Measurements from ENCODE around the gene SPEM2. TPM values are rescaled to one million over a fixed set of nuclear protein-coding genes. Genes with fewer than 3 reads are reported as not detected.

The SPEM2 gene
- total RNA-seq, 2 experiments from 2014 or later: not detected

DNA sequence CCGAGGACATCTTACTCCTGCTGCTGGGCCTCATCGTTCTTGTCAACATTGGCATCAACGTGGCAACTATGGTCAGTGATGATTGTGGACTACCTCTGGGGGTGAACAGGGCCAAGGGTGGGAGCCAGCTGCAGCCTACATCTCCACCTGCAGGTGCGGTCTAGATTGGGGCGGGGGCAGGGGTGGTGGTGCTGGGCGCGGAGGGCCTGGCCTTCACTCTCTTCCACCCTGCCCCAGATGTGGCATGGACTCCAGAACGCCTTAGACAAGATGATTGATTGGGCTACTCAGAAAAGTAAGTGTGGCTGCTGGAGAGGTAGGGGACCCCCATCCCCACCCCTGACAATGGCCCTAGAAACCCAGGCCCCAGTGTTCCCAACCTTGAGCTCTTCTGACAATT, 340 bp downstream of the SPEM2 start:
- Mint-ChIP-seq H3K27me3 (no peaks in the 10 kb centered on the region), H3K4me1 (ENCODE audit: low read depth) (no peaks in the 10 kb centered on the region), H3K36me3 (ENCODE audit: low read depth) (no peaks in the 10 kb centered on the region), H3K9me3 (no peaks in the 10 kb centered on the region), H3K27ac (no peak overlapping the region), H3K4me3 (no peak overlapping the region)
- ATAC-seq (no peak), DNase-seq (no peak)
- CTCF ChIA-PET: interaction anchor here (1.5 kb wide), 1 partner anchor 11 kb away, joined by 5 read pairs; no protein-coding TSS in a partner anchor
- POLR2A ChIA-PET: interaction anchor here (0.6 kb wide), 1 partner anchor 14 kb away, joined by 3 read pairs; no protein-coding TSS in a partner anchor
- intact Hi-C loops (cut with micrococcal nuclease): no loop called here
- TF ChIP-seq, protein P1, sequence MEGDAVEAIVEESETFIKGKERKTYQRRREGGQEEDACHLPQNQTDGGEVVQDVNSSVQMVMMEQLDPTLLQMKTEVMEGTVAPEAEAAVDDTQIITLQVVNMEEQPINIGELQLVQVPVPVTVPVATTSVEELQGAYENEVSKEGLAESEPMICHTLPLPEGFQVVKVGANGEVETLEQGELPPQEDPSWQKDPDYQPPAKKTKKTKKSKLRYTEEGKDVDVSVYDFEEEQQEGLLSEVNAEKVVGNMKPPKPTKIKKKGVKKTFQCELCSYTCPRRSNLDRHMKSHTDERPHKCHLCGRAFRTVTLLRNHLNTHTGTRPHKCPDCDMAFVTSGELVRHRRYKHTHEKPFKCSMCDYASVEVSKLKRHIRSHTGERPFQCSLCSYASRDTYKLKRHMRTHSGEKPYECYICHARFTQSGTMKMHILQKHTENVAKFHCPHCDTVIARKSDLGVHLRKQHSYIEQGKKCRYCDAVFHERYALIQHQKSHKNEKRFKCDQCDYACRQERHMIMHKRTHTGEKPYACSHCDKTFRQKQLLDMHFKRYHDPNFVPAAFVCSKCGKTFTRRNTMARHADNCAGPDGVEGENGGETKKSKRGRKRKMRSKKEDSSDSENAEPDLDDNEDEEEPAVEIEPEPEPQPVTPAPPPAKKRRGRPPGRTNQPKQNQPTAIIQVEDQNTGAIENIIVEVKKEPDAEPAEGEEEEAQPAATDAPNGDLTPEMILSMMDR (IDR thresholded peaks at IDR 0.05): no peak

DNA sequence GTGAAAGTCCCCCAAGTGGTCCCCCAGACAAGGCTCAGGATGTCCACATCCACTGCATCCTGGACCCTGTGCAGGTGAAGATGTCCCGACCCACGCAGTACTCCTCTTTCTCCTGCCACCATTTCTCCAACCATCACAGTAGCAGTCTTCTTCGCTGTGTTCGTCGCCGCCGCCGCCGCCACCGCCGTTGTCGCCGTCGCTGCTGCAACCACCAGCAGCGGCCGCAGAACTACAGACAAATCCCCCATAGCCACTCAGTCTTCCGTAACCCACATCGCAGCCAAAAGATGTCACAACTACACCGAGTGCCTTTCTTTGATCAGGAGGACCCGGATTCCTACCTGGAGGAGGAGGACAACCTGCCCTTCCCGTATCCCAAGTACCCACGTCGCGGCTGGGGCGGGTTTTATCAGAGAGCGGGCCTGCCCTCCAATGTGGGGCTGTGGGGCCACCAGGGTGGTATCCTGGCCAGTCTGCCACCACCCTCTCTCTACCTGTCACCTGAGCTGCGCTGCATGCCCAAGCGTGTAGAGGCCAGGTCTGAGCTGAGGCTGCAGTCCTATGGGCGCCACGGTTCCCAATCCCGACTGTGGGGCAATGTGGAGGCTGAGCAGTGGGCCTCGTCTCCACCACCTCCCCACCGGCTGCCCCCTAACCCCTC, 917 bp downstream of the SPEM2 start:
- no peak overlapping the region for H3K4me3 Mint-ChIP-seq
- no peak for DNase-seq
- H3K27me3 Mint-ChIP-seq: no peaks in the 10 kb centered on the region
- TF ChIP-seq, protein P1 (IDR thresholded peaks at IDR 0.05): no peak
- no peaks in the 10 kb centered on the region for H3K4me1 Mint-ChIP-seq (ENCODE audit: low read depth)
- H3K27ac Mint-ChIP-seq: no peak overlapping the region
- H3K9me3 Mint-ChIP-seq: no peaks in the 10 kb centered on the region
- POLR2A ChIA-PET: interaction anchor here (1.0 kb wide), 1 partner anchor 13 kb away, joined by 3 read pairs; the partner anchor contains the start of gene FGF11
- no peak for ATAC-seq
- CTCF ChIA-PET: interaction anchor here (1.0 kb wide), 1 partner anchor 69 kb away, joined by 4 read pairs; no protein-coding TSS in a partner anchor
- intact Hi-C loops (cut with micrococcal nuclease): no loop called here
- no peaks in the 10 kb centered on the region for H3K36me3 Mint-ChIP-seq (ENCODE audit: low read depth)

DNA sequence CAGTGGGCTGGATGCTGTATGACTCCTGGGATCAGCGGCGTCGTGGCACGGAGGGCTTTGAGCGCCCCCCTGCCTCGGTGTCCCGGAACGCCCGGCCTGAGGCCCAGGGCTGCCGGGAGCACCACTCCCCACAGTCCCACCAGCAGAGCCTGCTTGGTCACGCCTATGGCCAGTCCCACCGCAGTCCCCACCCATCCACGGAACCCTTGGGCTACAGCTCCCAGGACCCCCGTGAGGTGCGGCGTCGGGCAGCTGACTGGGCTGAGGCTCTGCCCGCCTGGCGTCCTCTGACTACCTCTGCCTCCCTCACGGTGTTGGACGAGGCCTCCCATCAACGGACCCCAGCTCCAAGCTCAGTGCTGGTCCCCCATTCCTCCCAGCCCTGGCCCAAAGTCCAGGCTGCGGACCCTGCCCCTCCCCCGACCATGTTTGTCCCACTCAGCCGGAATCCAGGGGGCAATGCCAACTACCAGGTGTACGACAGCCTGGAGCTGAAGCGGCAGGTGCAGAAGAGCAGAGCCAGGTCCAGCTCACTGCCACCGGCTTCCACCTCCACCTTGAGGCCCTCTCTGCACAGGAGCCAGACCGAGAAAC, 1.6 kb downstream of the SPEM2 start:
- Mint-ChIP-seq H3K4me1 (ENCODE audit: low read depth) (no peaks in the 10 kb centered on the region), H3K36me3 (ENCODE audit: low read depth) (no peaks in the 10 kb centered on the region), H3K27me3 (no peaks in the 10 kb centered on the region), H3K9me3 (no peaks in the 10 kb centered on the region), H3K4me3 (no peak overlapping the region), H3K27ac (no peak overlapping the region)
- POLR2A ChIA-PET: interaction anchor here (1.0 kb wide), 1 partner anchor 13 kb away, joined by 3 read pairs; the partner anchor contains the start of gene FGF11
- CTCF ChIA-PET: interaction anchor here (1.0 kb wide), 1 partner anchor 70 kb away, joined by 4 read pairs; no protein-coding TSS in a partner anchor
- DNase-seq (no peak), ATAC-seq (no peak)
- TF ChIP-seq, protein P1 (IDR thresholded peaks at IDR 0.05): no peak
- intact Hi-C loops (cut with micrococcal nuclease): no loop called here

DNA sequence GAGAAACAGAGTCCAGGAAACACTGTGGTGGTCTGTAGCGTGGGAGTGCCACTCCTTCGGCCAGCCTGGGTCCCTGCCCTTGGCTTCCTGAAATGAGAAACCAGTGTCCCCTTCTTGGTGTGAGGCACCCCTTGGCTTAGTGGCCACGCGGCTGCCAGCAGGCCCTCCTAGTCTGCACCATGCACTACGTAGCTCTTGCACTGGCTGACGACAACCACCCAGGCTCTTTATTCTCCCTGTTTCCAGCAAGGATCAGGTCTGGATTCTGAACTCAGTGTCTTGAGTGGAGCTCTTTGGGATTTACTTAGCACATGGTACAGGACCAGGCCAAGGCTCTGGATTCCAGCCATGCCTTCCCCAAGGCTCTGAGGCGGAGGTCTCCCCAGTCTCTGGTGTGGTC, 2.1 kb downstream of the SPEM2 start:
- H3K27ac Mint-ChIP-seq: no peak overlapping the region
- CTCF ChIA-PET: interaction anchor here (1.0 kb wide), 1 partner anchor 71 kb away, joined by 4 read pairs; no protein-coding TSS in a partner anchor
- DNase-seq (no peak), ATAC-seq (no peak)
- POLR2A ChIA-PET: no interaction called here
- TF ChIP-seq, protein P1 (IDR thresholded peaks at IDR 0.05): no peak
- H3K36me3 Mint-ChIP-seq (ENCODE audit: low read depth): no peaks in the 10 kb centered on the region
- H3K27me3 Mint-ChIP-seq: no peaks in the 10 kb centered on the region
- intact Hi-C loops (cut with micrococcal nuclease): no loop called here
- no peaks in the 10 kb centered on the region for H3K4me1 Mint-ChIP-seq (ENCODE audit: low read depth)
- no peak overlapping the region for H3K4me3 Mint-ChIP-seq
- H3K9me3 Mint-ChIP-seq: no peaks in the 10 kb centered on the region

DNA sequence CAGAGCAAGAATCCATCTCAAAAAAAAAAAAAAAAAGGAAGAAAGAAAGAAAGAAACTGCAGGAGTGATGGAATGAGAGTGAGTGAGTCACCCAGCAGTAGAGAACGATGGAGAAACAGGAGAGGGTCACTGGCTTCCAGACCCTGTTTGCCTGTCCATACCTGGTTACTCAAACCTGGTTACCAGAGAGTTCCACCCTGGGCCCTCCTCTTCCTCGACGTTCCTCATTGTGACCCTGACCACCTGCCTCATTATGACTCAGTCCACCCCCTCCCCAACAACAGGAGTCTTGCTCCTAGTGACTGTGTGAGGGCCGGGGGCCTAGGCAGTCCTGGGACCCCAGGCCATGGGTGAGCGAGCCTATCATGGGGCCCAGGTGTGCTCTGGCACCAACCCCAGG, 3.1 kb downstream of the SPEM2 start, which contains the start of gene SPEM3:
SPEM3 (plus strand) TSS at position 301 of the 400 bp plus-strand sequence; CDS start at position 347, 46 bp downstream.
- POLR2A ChIA-PET: no interaction called here
- Mint-ChIP-seq H3K27me3 (no peaks in the 10 kb centered on the region), H3K9me3 (no peaks in the 10 kb centered on the region), H3K4me3 (no peak within 1 kb of the TSS), H3K4me1 (ENCODE audit: low read depth) (no peaks in the 10 kb centered on the region), H3K36me3 (ENCODE audit: low read depth) (no peaks in the 10 kb centered on the region), H3K27ac (no peak within 1 kb of the TSS)
- intact Hi-C loops (cut with micrococcal nuclease): no loop called here
- TF ChIP-seq, protein P1 (IDR thresholded peaks at IDR 0.05): no peak
- ATAC-seq: no peak
- DNase-seq: no peak
- CTCF ChIA-PET: no interaction called here
